Spinal cord (tissue), 10 donors: Measurements from ENCODE around the gene PARVB. TPM values are rescaled to one million over a fixed set of nuclear protein-coding genes. Genes with fewer than 3 reads are reported as not detected.

Experiments used
- DNase-seq, 6 donors: peaks; one replicate each; pipeline versions ENCODE4 v3.0.0 to v3.0.0-alpha.2; 2013 to 2015; ENCODE audit warnings: low spot score in 6 of 6, low read depth in 4 of 6
- H3K27ac ChIP-seq: one replicate; pipeline ENCODE4 v1.5.1; 2013; ENCODE audit warnings: low read depth, low read length, control low read depth
- H3K27me3 ChIP-seq: one replicate; pipeline ENCODE4 v1.6.1; 2013; ENCODE audit warnings: low read length; ENCODE audit not compliant: control insufficient read depth, insufficient read depth
- H3K36me3 ChIP-seq: one replicate; pipeline ENCODE4 v1.6.1; 2013; ENCODE audit warnings: low read length; ENCODE audit not compliant: control insufficient read depth, insufficient read depth
- H3K4me1 ChIP-seq: one replicate; pipeline ENCODE4 v1.6.1; 2013; ENCODE audit warnings: low read length; ENCODE audit not compliant: control insufficient read depth, insufficient read depth
- H3K4me3 ChIP-seq: one replicate; pipeline ENCODE4 v1.5.1; 2013; ENCODE audit warnings: low read depth, low read length, control low read depth
- H3K9me3 ChIP-seq: one replicate; pipeline ENCODE4 v1.6.1; 2013; ENCODE audit warnings: low read length; ENCODE audit not compliant: control insufficient read depth, insufficient read depth
- WGBS: methylation state at CpG from one replicate; pipeline ENCODE4 v1.1.5; 2013; ENCODE audit warnings: missing lambda C conversion rate; ENCODE audit not compliant: insufficient coverage; 5-methylcytosine and 5-hydroxymethylcytosine counted together
- polyA plus RNA-seq, 2 donors: library from polyadenylated mRNA; unstranded; fragments of 120-200 nt; gene quantifications; one replicate each; pipeline ENCODE4 v1.2.1, GENCODE V29; 2013; ENCODE audit not compliant: insufficient read length in 2 of 2
- total RNA-seq, 2 donors: library from RNA; depleted of rRNA in 1 of 2; stranded (reverse); fragments of 120-200 nt in 1 of 2; fragments of >200 nt in 1 of 2; gene quantifications; one replicate each; pipeline versions ENCODE4 v1.2.3 to v1.2.4, GENCODE V29; 2013 to 2014
- donor health status: healthy.

The PARVB gene
- total and polyA plus RNA-seq, 4 donors, result 9.7 to 26.0 (median 18.9) TPM

DNA sequence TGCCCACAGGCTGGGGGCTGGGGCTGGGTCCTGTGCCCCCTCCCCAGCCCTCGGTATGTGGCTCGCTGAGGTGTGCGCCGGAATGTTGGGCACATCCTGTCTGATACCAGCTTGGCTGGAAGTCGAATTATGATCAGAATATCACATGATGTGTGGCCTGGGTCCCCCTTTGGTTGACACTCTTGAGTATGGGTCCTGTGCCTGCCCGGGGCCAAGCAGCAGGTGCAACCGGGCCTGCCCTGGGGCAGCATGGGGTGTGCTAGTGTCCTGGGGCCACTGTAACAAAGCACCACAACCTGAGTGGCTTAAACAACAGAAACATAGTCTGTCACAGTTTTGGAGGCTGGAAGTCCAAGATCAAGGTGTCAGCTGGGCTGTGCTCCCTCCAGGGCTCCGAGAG lies 52.7 kb downstream of the PARVB start:
- DNase-seq, result no peak
- Histone ChIP-seq H3K4me3 (no peak overlapping the region), H3K4me1 (peaks cover 49% of the 10 kb centered on the region), H3K36me3 (peaks cover 4% of the 10 kb centered on the region), H3K27me3 (no peaks in the 10 kb centered on the region), H3K9me3 (no peaks in the 10 kb centered on the region), H3K27ac (no peak overlapping the region)
- WGBS, result 95% methylated on average over 8 of the region's 8 CpGs

DNA sequence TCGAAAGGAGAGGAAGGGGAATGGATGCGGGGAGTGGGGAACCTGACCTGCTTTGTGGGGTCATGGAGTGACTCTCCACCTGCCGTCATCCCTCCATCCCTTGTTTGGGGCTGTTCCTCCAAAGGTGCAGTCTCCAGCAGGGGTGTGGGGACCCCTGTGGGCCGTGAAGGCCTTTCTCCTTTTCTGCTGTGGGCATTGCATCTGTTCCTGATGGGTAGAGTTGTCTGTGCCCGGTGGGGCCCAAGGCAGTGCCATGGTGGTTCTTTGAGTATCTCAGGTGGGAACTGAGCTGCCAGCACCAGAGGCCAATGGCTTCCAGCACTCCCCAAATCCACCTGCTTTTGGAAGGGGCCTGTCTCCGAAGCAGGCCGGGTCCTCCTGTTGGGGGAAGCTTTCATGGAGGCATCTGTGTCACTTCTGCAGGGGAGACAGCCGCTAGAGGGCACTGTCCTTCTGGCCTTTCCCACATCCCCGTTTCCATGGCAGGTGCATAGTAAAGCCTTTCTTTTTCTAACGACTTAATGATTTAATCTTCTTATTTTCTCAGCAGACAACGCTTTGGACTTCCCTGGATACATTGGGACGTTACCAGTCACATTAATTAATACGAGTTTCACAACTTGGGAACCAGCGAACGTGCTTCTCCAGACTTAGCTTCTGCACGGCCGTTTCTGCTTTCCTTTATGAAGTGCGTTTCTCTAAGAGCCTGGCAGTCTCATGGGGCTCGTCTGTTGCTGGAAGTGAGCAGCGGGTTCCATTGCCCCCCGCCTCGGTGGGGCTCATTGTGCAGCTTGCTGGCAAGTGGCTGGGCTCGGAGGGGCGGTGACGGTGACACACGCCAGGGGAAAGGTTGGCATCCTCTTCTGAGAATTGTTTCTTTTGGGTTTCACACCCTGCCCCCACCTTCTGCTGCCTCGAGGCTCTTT lies 57.1 kb downstream of the PARVB start:
- 23% methylated on average over 26 of the region's 27 CpGs for WGBS
- peaks cover 34% of the 10 kb centered on the region for H3K4me1 ChIP-seq
- H3K36me3 ChIP-seq, result peaks cover 4% of the 10 kb centered on the region
- H3K27me3 ChIP-seq, result peaks cover 2% of the 10 kb centered on the region
- no peaks in the 10 kb centered on the region for H3K9me3 ChIP-seq
- H3K4me3 ChIP-seq, result peak overlapping the region; percentile 5
- peak; percentile 73 to 97 (median 87) for DNase-seq
- H3K27ac ChIP-seq, result no peak overlapping the region

- H3K27me3 ChIP-seq, result peaks cover 2% of the 10 kb centered on the region
- peak in 1 of 6 donors; percentile 62 for DNase-seq
- WGBS, result 50% methylated on average over 1 of the region's 9 CpGs
- no peaks in the 10 kb centered on the region for H3K9me3 ChIP-seq
- H3K36me3 ChIP-seq, result no peaks in the 10 kb centered on the region
- no peak overlapping the region for H3K4me3 ChIP-seq
- no peak overlapping the region for H3K27ac ChIP-seq
- peaks cover 37% of the 10 kb centered on the region for H3K4me1 ChIP-seq
Observed at GRCh38 chr22:44082801-44083200, 58.7 kb downstream of the PARVB start.

- Histone ChIP-seq H3K4me1 (peaks cover 48% of the 10 kb centered on the region), H3K4me3 (no peak overlapping the region), H3K27ac (no peak overlapping the region), H3K27me3 (peaks cover 2% of the 10 kb centered on the region), H3K36me3 (no peaks in the 10 kb centered on the region), H3K9me3 (no peaks in the 10 kb centered on the region)
- WGBS, result 87% methylated on average over 8 of the region's 11 CpGs
- no peak for DNase-seq
Observed at GRCh38 chr22:44084044-44084772, 60.1 kb downstream of the PARVB start.

DNA sequence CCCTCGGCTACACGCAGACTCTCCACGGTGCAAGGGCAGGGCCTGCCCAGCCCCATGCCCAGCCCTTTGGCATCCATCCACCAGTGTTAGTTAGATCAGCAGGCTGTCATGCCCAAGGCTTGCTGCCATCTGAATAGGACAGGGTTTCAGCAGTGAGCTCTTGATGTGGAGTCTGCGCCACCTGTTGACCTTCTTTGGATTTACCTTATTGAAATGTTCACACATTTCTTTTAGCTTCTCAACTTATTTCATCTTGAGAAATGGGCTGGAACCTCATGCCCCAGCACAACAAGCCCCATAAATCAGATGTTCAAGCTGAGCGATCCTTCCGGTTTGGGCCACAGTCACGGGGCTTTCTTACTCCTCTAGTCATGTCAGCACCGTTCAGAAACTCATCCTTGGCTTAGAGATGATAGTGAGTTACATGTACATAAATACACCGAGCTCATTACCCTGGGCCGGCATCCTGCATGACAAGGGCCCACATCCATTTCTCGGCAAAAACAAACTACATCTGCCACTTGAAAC lies 61.7 kb downstream of the PARVB start:
- no peaks in the 10 kb centered on the region for H3K36me3 ChIP-seq
- 55% methylated on average over 7 of the region's 11 CpGs for WGBS
- peak overlapping the region; percentile 34 for H3K27ac ChIP-seq
- peak in 2 of 6 donors; percentile 65 to 86 for DNase-seq
- no peak overlapping the region for H3K4me3 ChIP-seq
- no peaks in the 10 kb centered on the region for H3K9me3 ChIP-seq
- H3K4me1 ChIP-seq, result peaks cover 60% of the 10 kb centered on the region
- H3K27me3 ChIP-seq, result peaks cover 2% of the 10 kb centered on the region

GRCh38 chr22:44086271-44087088 lies 62.4 kb downstream of the PARVB start:
- DNase-seq, result peak in 2 of 6 donors; percentile 71 to 73
- H3K4me3 ChIP-seq, result no peak overlapping the region
- H3K27me3 ChIP-seq, result peaks cover 3% of the 10 kb centered on the region
- peaks cover 54% of the 10 kb centered on the region for H3K4me1 ChIP-seq
- WGBS, result 41% methylated on average over 6 of the region's 17 CpGs
- H3K36me3 ChIP-seq, result no peaks in the 10 kb centered on the region
- H3K27ac ChIP-seq, result peak overlapping the region; percentile 34
- no peaks in the 10 kb centered on the region for H3K9me3 ChIP-seq

DNA sequence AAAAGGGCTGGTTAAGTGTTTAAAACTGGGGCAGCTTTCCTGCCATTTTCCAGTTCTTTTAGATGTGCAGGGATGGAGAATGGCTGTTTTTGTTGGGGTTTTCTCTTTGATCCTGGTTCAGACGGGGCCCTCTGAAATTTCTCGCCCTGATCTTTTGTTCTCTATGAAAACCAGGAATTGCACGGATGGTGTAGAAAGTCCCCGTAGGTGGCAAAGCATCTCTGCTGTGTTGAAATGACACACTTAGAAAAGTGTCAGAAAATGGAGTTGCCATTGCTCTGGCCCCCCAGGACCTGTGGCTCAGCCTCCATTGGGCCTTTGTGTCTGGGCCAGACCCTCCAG lies 63.0 kb downstream of the PARVB start:
- Histone ChIP-seq H3K27me3 (peaks cover 7% of the 10 kb centered on the region), H3K36me3 (no peaks in the 10 kb centered on the region), H3K9me3 (no peaks in the 10 kb centered on the region), H3K4me1 (peaks cover 48% of the 10 kb centered on the region), H3K4me3 (no peak overlapping the region), H3K27ac (peak overlapping the region; percentile 31)
- DNase-seq, result no peak
- WGBS, result 57% methylated on average over 3 of the region's 4 CpGs

- 26% methylated on average over 13 of the region's 17 CpGs for WGBS
- Histone ChIP-seq H3K4me3 (no peak overlapping the region), H3K4me1 (peaks cover 44% of the 10 kb centered on the region), H3K9me3 (no peaks in the 10 kb centered on the region), H3K27me3 (peaks cover 4% of the 10 kb centered on the region), H3K27ac (no peak overlapping the region), H3K36me3 (no peaks in the 10 kb centered on the region)
- peak in 5 of 6 donors; percentile 31 to 96 (median 49) for DNase-seq
Observed at GRCh38 chr22:44088976-44089570, 65.0 kb downstream of the PARVB start.
